GM12892 (cell line): ENCODE measurements around the gene CST3. TPM values are rescaled to one million over a fixed set of nuclear protein-coding genes. Genes with fewer than 3 reads are reported as not detected.
"Not testable (repeated sequence)": the region's sequence is repeated elsewhere in the genome, so short reads cannot be mapped to it uniquely, and the experiment has no call there.

Experiments used
- DNase-seq: peaks from one replicate; pipeline ENCODE4 v3.0.0; 2011; ENCODE audit not compliant: insufficient read length
- FAIRE-seq: peaks from 2 replicates; lab custom pipeline; 2011; peaks lifted over from hg19 to GRCh38; lab: Jason Lieb, UNC
- POLR2A ChIP-seq: IDR thresholded peaks from 2 replicates; pipeline ENCODE4 v1.6.1; 2011; ENCODE audit warnings: low read depth, low read length, control low read depth
- POLR2AphosphoS5 ChIP-seq: IDR thresholded peaks from 2 replicates; pipeline ENCODE4 v1.6.1; 2011; ENCODE audit warnings: low read depth, low read length, control low read depth
- TAF1 ChIP-seq: IDR thresholded peaks from 2 replicates; pipeline ENCODE4 v1.6.1; 2011; ENCODE audit warnings: low read depth, mild to moderate bottlenecking, control low read depth, low read length, borderline replicate concordance
- polyA plus RNA-seq: library from polyadenylated mRNA; unstranded; fragments of >200 nt; gene quantifications from one replicate; pipeline ENCODE4 v1.2.1, GENCODE V29; 2012; ENCODE audit warnings: missing spikeins, inconsistent platforms; ENCODE audit not compliant: missing spikeins

The CST3 gene, protein sequence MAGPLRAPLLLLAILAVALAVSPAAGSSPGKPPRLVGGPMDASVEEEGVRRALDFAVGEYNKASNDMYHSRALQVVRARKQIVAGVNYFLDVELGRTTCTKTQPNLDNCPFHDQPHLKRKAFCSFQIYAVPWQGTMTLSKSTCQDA
- 3.5 TPM for polyA plus RNA-seq

DNA sequence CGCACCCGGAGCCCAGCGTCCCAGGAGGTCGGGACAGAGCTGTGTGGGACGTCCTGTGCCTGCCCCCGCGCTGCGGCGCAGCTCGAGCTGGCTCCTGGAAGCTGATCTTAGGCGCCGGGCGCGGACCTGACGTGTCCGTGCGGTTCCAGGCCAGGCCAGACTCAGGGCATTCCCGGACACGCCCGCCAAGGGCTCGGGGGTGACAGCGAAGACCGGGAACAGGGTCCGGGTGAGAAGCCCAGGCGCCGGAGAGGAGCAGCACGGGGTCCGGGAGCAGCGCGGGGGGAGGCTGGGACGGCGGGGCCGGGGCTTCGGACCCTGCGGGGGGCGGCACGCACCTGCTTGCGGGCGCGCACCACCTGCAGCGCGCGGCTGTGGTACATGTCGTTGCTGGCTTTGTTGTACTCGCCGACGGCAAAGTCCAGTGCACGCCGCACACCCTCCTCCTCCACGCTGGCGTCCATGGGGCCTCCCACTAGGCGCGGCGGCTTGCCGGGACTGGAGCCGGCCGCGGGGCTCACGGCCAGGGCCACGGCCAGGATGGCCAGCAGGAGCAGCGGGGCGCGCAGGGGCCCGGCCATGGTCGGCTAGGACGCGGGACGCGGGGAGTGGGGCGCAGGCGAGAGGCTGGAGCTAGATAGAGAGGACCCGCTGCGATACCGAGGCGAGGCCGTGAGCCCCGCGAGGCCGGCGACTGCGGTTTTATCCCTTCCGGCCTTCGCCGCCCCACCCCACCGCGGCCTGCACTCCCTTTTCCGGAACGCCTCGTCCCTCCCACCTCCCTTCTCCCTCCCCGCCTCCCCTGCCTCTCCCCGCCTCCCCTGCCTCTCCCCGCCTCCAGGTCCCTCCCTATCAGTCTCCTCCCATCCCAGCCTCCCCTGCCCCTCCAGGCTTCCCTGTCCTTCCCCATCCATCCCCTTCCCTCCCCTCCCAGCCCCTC is at the start of gene CST3:
Gene CST3, minus strand, starts transcription at position 674 of the 940 bp plus-strand sequence. Its CDS starts 93 bp downstream, at position 581.
- DNase-seq (peak; percentile 50), FAIRE-seq (no peak)
- TF ChIP-seq POLR2AphosphoS5: no peak
- no peak for TF ChIP-seq TAF1
- TF ChIP-seq POLR2A: no peak

DNA sequence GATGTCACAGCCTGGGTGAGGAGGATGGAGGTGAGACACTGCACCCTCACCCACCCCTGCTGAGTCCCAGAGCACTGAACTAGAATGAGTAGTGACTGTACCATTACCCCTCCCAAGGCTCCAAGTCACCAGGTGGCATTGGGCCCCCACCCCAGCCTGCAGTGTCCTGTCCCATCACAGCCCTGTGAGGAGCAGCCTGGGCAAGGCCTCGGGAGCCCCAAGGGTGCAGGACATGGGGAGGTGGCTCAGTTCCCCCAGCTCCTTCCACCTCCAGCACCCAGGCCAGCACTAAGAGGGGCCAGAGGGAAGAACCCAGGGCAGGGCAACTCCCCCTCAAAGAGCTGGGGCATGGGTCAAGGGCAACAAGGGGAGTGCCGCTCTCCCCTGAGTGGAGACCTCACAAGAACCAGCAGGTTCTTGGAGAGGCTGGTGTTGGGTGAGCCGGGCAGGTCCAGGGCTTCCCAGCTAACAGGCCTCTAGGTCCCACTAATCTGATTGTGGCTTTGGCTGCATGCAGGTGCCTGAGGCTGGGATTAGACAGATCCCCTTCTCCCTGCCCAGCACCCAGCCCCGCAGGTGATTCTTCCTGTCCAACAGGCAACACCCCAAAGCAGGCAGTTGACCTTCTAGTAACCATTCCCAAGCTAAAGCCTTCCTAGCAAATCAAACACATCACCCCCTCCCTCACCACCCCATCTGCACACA is 48.4 kb upstream of the CST3 start:
- TF ChIP-seq TAF1 (no peak), POLR2A (no peak), POLR2AphosphoS5 (no peak)
- FAIRE-seq (no peak), DNase-seq (no peak)

DNA sequence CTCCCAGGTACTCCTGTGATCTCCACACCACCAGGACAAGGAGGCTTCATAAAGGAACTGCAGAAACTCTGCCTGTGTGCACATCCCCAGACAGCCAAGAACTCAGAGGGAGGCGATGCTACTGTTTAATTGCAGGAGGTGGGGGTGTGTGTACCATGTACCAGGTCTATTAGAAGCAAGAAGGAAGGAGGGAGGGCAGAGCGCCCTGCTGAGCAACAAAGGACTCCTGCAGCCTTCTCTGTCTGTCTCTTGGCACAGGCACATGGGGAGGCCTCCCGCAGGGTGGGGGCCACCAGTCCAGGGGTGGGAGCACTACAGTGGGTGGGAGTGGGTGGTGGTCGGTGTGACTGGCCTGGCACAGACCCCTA is 47.8 kb upstream of the CST3 start:
- DNase-seq, FAIRE-seq: not testable (repeated sequence)

DNA sequence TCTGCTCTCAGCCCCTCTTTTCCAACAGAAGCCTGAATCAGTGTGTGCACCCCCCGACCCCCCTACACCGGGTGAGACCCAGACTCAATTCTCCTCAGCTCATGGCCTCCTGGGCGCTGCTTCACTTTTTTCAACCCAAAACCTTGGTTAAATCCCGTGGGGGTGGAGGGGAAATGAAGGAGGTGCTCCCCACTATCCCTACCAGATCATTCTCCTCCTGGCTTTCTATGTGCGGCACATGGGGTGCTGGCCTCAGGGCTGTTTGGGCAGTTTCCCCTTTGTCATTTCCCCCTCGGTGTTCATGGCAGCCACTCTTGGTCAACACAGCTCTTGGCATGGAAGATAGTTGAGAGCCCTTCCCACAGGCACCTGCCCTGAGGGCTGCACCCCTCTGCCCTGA is 46.5 kb upstream of the CST3 start:
- TF ChIP-seq TAF1 (no peak), POLR2AphosphoS5 (no peak), POLR2A (no peak)
- FAIRE-seq: no peak
- no peak for DNase-seq

DNA sequence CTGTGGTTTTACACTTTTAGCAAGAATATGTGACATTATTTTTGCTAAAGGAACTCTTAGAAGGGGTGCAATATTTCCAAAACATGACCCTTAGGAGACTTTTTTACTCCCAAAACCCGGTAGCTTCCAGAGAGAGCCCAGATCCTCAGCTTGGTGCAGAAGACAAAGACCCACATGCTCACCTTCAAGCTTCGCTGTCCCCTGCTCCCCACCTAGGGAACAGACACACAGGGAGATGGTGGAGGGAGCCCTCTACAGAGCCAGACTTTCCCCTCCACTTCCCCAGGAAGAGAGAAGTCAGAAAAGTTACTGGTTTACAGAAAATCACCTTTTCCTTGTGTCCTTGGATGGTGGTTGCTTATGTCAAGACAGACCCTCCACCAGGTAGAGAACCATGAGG is 46.1 kb upstream of the CST3 start:
- DNase-seq (no peak), FAIRE-seq (no peak)
- TF ChIP-seq POLR2AphosphoS5 (no peak), POLR2A (no peak), TAF1 (no peak)

DNA sequence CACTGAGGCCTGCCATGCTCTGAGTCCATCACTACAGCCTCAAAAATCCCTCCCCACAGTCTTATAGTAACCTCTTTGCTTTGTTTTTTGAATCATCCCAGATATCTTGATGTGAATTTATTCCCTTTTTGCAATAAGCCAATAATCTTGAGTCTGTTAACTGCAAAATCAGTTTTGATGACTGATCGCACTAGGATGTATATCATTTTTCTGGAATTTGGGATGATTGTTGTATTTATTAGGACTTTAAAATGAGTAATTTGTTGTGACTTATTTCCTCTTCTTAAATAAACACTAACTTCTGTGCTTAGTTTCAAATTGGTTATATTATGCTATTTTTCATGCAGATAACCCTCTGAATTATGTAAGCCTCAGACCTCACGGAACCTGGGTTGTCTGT is 45.5 kb upstream of the CST3 start:
- no peak for TF ChIP-seq POLR2AphosphoS5
- no peak for TF ChIP-seq TAF1
- TF ChIP-seq POLR2A: no peak

DNA sequence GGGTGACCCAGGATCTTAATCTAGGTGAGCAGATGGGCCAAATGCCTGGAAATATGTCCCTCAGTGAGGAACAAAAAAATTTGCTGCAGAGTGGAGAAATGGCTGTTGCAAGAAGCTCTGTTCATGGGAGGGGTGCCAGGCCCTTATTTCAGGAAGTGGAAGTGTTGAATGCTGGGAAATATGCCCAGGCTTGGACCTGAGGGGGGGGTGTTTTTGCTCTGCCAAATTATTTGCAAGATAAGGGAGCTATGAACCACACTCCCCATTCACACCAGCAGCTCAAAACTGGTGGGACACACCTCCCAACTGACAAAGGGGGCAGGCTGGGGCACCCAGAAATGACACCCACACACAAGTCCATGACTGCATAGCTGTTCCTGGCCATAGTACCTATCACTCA is 42.4 kb upstream of the CST3 start:
- TF ChIP-seq POLR2AphosphoS5: no peak
- no peak for TF ChIP-seq POLR2A
- TF ChIP-seq TAF1: no peak
- no peak for FAIRE-seq
- DNase-seq: no peak

More for the DNA sequence above, 45.5 kb upstream of the CST3 start:
- FAIRE-seq: no peak
- no peak for DNase-seq

DNA sequence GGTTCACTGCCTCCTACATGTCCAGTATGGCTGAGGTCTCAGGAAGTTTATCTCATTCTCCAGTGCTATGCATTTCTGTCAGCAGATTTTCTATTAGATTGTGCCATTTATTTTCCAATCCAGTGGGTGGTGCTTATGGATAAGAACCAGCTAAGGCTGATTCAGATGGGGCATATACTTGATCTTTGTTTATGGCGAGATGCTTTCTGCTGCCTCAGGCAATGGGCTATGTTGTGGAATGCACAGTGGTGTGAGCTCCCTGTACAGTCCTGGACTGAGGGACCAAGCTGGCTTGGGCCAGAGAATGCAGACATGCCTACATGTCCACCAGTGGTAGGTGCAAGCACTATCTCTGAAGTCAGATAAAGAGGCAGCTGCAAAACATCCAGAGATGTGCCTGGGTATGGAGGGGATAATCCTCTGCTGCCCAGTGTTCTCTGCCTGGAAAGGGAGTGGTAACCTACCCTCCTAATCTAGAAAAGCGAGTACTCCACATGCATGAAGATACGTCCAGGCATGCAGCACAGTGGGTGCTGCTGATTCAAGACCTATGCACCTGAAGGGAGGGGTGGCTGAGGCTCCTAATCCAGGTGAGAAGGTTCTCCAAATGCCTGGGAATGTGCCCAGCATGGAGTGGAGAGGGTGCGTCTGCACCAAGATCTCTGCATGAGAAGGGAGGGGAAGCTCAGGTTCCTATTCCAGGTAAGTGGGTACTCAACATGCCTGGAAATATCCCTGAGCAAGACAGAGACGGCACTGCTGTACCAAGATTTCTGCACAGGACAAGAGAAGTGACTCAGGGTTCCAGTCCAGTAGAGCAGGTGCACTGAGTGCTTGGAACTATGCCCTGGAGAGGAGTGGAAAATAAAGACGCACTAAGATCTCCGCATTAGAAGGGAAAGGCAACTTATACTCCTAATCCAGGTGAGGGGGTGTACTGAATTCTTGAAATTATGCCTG is 41.7 kb upstream of the CST3 start:
- no peak for TF ChIP-seq POLR2AphosphoS5
- no peak for TF ChIP-seq TAF1
- no peak for TF ChIP-seq POLR2A
- DNase-seq (no peak), FAIRE-seq (no peak)

DNA sequence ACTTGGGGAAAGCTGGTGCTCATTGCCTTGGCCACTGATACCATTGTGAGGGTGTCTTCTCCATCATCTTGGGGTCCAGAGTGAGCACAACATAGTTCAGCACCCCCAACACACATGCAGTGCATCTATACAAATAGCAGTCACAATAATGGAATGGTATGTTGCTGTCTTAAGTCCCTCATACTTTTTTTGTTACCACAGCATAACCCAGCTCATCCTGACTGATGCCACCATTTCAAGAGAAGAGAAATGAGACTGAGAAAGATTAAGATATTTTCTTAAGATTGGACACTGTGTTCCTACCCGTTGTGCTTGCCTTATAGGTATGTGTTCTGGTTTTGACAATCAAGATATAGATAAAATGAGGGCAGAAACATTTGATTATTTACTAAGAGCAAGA is 35.5 kb upstream of the CST3 start:
- TF ChIP-seq TAF1 (no peak), POLR2A (no peak), POLR2AphosphoS5 (no peak)
- no peak for FAIRE-seq

DNA sequence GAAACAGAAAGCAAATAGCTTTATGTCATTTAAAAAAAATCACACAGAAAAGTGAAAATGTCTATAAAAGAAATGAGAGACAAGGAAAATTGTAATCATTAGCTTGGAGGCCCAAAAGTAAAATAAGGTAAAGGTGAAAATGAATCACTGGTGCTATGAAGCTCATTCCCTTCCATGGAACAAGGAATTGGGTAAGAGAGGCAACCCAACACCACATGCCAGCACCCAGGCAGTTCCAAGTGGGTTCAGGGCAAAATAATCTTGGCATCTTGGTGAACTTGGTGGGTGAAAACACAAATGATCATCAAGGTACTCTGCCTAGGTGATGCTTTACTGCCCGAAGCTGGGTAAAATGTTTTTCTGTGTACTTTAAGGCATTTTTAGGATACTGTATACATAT is 34.4 kb upstream of the CST3 start:
- no peak for TF ChIP-seq TAF1
- no peak for TF ChIP-seq POLR2A
- no peak for TF ChIP-seq POLR2AphosphoS5
- DNase-seq (no peak), FAIRE-seq (no peak)

More for the DNA sequence above, 35.5 kb upstream of the CST3 start:
- DNase-seq: no peak
